WTC11 (cell line): ENCODE data around the gene RAB3GAP1.

Source experiments
- E2F5 ChIP-seq: sonication (generic); formaldehyde crosslinking; IDR thresholded peaks from 2 replicates; pipeline ENCODE4 v1.8.1; 2022; ENCODE audit warnings: mild to moderate bottlenecking, moderate library complexity, missing genetic modification reagents
- NFE2L1 ChIP-seq: sonication (generic); formaldehyde crosslinking; IDR thresholded peaks from 2 replicates; pipeline ENCODE4 v1.8.1; 2023; ENCODE audit warnings: missing genetic modification reagents
- TF ChIP-seq, protein P1 (sequence below): fragments of 200-600 bp; IDR thresholded peaks from 2 replicates; pipeline ENCODE4 v1.8.0; 2022; ENCODE audit warnings: antibody characterized with exemption

- TF ChIP-seq, protein P1, sequence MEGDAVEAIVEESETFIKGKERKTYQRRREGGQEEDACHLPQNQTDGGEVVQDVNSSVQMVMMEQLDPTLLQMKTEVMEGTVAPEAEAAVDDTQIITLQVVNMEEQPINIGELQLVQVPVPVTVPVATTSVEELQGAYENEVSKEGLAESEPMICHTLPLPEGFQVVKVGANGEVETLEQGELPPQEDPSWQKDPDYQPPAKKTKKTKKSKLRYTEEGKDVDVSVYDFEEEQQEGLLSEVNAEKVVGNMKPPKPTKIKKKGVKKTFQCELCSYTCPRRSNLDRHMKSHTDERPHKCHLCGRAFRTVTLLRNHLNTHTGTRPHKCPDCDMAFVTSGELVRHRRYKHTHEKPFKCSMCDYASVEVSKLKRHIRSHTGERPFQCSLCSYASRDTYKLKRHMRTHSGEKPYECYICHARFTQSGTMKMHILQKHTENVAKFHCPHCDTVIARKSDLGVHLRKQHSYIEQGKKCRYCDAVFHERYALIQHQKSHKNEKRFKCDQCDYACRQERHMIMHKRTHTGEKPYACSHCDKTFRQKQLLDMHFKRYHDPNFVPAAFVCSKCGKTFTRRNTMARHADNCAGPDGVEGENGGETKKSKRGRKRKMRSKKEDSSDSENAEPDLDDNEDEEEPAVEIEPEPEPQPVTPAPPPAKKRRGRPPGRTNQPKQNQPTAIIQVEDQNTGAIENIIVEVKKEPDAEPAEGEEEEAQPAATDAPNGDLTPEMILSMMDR = no peak
- no peak for TF ChIP-seq NFE2L1 (CRISPR knock-in tag)
- no peak for TF ChIP-seq E2F5 (CRISPR knock-in tag)
These were observed 137.1 kb downstream of the RAB3GAP1 start for GRCh38 chr2:135189148-135189547.
